B cell (primary cell): ENCODE measurements around the gene ETV1.

Experiments used
- CTCF ChIP-seq: fragments of 200-600 bp; IDR thresholded peaks from one replicate; pipeline ENCODE4 v1.8.0; 2022; ENCODE audit warnings: antibody characterized with exemption, mild to moderate bottlenecking
- EZH2 ChIP-seq: IDR thresholded peaks from 2 replicates; pipeline ENCODE4 v1.6.1; 2012; ENCODE audit warnings: borderline replicate concordance, low read depth, mild to moderate bottlenecking, moderate library complexity, low read length; ENCODE audit not compliant: insufficient read depth, poor library complexity, severe bottlenecking

GRCh38 chr7:13933536-13933935 lies 55.9 kb downstream of the ETV1 start:
- TF ChIP-seq CTCF (no peak), EZH2 (no peak)
